ENCODE data around the gene TBC1D1.

The TBC1D1 gene

DNA sequence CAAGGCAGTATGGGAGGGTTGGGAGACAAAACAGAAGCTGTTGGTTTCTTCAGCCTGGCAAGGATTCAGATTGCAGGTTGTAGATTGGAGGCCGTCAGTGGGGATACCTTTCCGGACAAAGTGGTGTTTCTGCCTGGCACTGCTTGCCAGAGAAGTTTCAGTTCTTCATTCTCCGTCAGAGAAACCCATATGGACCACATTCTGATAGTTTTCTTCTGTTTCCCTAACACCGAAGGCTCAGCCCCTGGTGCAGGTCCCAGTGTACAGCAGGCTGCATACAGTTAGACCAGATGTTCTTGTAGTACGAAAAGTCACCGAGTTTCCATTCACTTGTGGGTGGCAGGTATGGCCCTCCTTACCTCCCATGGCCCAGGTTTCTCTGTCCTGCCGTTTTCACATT lies 176.6 kb downstream of the TBC1D1 start:
- Histone ChIP-seq H3K27me3 (no peaks in the 10 kb centered on the region), H3K4me1 (ENCODE audit: control insufficient read depth in 1 of 2, insufficient read depth in 1 of 2, low read depth in 1 of 2, low read length in 1 of 2) (peaks cover 8 to 15% of the 10 kb centered on the region in 2 experiments), H3K9me3 (no peaks in the 10 kb centered on the region), H3K27ac (no peak overlapping the region), H3K4me3 (ENCODE audit: low read depth in 1 of 2, low read length in 1 of 2) (no peak overlapping the region), H3K36me3 (peaks cover 71% of the 10 kb centered on the region)
- TF ChIP-seq, protein P1, sequence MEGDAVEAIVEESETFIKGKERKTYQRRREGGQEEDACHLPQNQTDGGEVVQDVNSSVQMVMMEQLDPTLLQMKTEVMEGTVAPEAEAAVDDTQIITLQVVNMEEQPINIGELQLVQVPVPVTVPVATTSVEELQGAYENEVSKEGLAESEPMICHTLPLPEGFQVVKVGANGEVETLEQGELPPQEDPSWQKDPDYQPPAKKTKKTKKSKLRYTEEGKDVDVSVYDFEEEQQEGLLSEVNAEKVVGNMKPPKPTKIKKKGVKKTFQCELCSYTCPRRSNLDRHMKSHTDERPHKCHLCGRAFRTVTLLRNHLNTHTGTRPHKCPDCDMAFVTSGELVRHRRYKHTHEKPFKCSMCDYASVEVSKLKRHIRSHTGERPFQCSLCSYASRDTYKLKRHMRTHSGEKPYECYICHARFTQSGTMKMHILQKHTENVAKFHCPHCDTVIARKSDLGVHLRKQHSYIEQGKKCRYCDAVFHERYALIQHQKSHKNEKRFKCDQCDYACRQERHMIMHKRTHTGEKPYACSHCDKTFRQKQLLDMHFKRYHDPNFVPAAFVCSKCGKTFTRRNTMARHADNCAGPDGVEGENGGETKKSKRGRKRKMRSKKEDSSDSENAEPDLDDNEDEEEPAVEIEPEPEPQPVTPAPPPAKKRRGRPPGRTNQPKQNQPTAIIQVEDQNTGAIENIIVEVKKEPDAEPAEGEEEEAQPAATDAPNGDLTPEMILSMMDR (IDR thresholded peaks at IDR 0.05): no peak

DNA sequence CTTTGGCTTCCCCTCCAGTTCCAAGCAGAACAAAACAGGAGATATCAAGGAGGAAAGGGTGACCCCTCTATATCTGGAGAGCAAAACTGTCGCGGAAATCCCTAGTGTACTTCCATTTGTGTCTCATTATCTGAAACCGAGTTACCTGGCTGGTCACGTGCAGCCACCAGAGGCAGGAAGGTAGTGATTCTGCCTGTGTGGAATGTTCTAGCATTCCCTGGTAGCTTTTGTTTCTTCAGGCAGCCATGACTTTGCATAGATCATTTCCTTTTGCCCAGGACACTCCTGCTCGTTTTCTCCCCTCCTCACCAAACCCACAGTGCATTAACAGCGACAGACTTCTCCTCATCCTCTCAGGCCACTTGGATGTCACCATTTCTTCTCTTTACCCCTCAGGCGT lies 177.2 kb downstream of the TBC1D1 start:
- TF ChIP-seq, protein P1 (IDR thresholded peaks at IDR 0.05): no peak
- Histone ChIP-seq H3K27ac (no peak overlapping the region), H3K4me3 (ENCODE audit: low read depth in 1 of 2, low read length in 1 of 2) (no peak overlapping the region), H3K4me1 (ENCODE audit: control insufficient read depth in 1 of 2, insufficient read depth in 1 of 2, low read depth in 1 of 2, low read length in 1 of 2) (peaks cover 12 to 21% of the 10 kb centered on the region in 2 experiments), H3K36me3 (peaks cover 65% of the 10 kb centered on the region), H3K27me3 (no peaks in the 10 kb centered on the region), H3K9me3 (no peaks in the 10 kb centered on the region)

DNA sequence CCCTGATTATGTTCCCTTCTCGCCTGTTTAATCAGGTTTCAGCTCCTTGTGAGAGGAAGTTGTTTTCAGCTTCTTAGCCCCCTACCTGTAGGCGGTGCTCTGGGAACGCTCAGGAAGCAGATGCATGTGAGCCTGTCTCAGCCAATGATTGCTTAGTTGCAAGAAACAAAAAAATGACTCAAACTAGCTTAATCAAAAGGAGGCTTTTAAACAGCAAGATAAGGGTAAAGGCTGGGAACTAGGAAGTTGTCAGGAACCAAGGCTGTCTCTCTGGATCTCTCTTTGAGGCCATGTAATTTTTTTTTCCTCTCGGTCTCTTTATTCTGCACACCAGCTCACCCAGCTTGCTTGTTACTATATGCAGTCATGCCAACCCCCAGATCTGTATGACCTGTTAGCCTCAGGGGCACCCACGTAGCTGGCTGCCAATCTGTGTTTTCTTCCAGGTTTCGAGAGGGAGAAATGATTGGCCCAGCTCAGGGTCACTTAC lies 178.4 kb downstream of the TBC1D1 start:
- H3K36me3 ChIP-seq: peaks cover 68% of the 10 kb centered on the region
- peaks cover 19 to 33% of the 10 kb centered on the region in 2 experiments for H3K4me1 ChIP-seq (ENCODE audit: control insufficient read depth in 1 of 2, insufficient read depth in 1 of 2, low read depth in 1 of 2, low read length in 1 of 2)
- H3K27ac ChIP-seq: no peak overlapping the region
- H3K9me3 ChIP-seq: no peaks in the 10 kb centered on the region
- H3K27me3 ChIP-seq: no peaks in the 10 kb centered on the region
- TF ChIP-seq, protein P1 (IDR thresholded peaks at IDR 0.05): no peak
- H3K4me3 ChIP-seq (ENCODE audit: low read depth in 1 of 2, low read length in 1 of 2): no peak overlapping the region

DNA sequence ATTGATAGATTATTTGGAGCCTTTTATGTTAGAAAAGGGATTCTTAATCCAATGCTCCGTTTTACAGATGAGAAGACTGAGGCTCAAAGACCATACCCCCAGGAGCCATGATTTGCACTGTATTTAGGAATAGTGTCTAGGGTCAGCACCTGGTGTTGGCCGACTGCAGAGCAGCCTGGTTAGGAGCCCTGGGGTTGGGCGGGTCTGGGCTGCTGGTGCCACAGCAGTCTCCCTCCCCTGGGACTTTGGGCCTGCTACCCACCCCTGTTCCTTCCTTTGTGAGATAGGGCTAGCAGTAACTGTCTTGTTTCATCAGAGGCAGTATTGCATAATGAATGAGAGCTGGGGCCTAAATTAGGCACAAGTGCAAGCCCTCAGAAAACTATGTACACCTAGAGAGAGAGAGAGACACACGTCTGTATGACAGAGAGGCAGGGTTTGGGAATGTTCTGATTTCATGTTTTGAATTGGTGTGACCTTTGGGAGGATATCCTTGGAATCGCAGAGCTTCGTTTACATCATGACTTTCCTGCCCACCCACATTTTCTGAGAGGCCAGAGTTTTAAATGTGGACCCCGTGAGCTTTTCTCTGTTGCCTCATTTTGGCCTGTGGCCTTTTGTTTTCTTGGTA lies 181.0 kb downstream of the TBC1D1 start:
- no peaks in the 10 kb centered on the region for H3K27me3 ChIP-seq
- H3K9me3 ChIP-seq: no peaks in the 10 kb centered on the region
- peaks cover 32 to 54% of the 10 kb centered on the region in 2 experiments for H3K4me1 ChIP-seq (ENCODE audit: control insufficient read depth in 1 of 2, insufficient read depth in 1 of 2, low read depth in 1 of 2, low read length in 1 of 2)
- H3K36me3 ChIP-seq: peaks cover 53% of the 10 kb centered on the region
- no peak overlapping the region for H3K4me3 ChIP-seq (ENCODE audit: low read depth in 1 of 2, low read length in 1 of 2)
- peak overlapping the region; percentile 74 for H3K27ac ChIP-seq
- TF ChIP-seq, protein P1 (IDR thresholded peaks at IDR 0.05): no peak

DNA sequence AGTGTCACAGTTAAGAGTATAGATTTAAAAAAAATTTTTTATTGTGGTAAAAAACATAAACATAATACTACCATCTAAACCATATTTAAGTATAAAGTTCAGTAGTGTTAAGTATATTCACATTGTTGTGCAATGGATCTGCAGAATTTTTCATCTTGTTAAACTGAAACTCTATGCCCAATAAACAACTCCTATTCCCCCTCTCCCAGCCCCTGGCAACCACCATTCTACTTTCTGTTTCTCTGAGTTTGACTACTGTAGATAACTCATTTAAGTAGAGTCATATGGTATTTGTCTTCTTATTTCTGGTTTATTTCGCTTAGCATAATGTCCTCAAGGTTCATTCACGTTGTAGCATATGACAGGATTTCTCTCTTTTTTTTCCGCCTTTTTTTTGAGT lies 181.7 kb downstream of the TBC1D1 start:
- Histone ChIP-seq H3K9me3 (no peaks in the 10 kb centered on the region), H3K36me3 (peaks cover 47% of the 10 kb centered on the region), H3K27ac (peak overlapping the region; percentile 74), H3K27me3 (no peaks in the 10 kb centered on the region), H3K4me3 (ENCODE audit: low read depth in 1 of 2, low read length in 1 of 2) (no peak overlapping the region), H3K4me1 (ENCODE audit: control insufficient read depth in 1 of 2, insufficient read depth in 1 of 2, low read depth in 1 of 2, low read length in 1 of 2) (peaks cover 32 to 54% of the 10 kb centered on the region in 2 experiments)
- TF ChIP-seq, protein P1 (IDR thresholded peaks at IDR 0.05): no peak
